Mesendoderm (in vitro differentiated cells): ENCODE results near the gene PDZD8.
A peak's percentile ranks its signal among the peaks of the same experiment; 100 is the strongest.

Source experiments
- DNase-seq: peaks from one replicate; pipeline ENCODE4 v3.0.0; 2013
- H2AK5ac ChIP-seq: 2 replicates; pipeline ENCODE4 v1.6.1; 2013; ENCODE audit warnings: low read length, inconsistent platforms
- H2BK120ac ChIP-seq: 2 replicates; pipeline ENCODE4 v1.6.1; 2013; ENCODE audit warnings: low read depth, mild to moderate bottlenecking, low read length, moderate library complexity, mixed read lengths
- H2BK15ac ChIP-seq: replicated peaks from 2 replicates; pipeline ENCODE4 v1.6.1; 2013; ENCODE audit warnings: low read depth, mild to moderate bottlenecking, moderate library complexity
- H2BK5ac ChIP-seq: 2 replicates; pipeline ENCODE4 v1.6.1; 2013; ENCODE audit warnings: low read length, inconsistent platforms
- H3K18ac ChIP-seq: 2 replicates; pipeline ENCODE4 v1.6.1; 2013; ENCODE audit warnings: mild to moderate bottlenecking, low read length, mixed read lengths
- H3K23ac ChIP-seq: one replicate; pipeline ENCODE4 v1.6.1; 2013; ENCODE audit warnings: low read length
- H3K27ac ChIP-seq: 2 replicates; pipeline ENCODE4 v1.5.1; 2013; ENCODE audit warnings: low read depth, mild to moderate bottlenecking, inconsistent platforms, low read length, moderate library complexity
- H3K27me3 ChIP-seq: 2 replicates; pipeline ENCODE4 v1.6.1; 2013; ENCODE audit warnings: low read length, control low read depth, mild to moderate bottlenecking, inconsistent platforms; ENCODE audit not compliant: insufficient read depth, poor library complexity
- H3K36me3 ChIP-seq: 2 replicates; pipeline ENCODE4 v1.6.1; 2013; ENCODE audit warnings: low read length, inconsistent platforms; ENCODE audit not compliant: control insufficient read depth, insufficient read depth
- H3K4ac ChIP-seq: one replicate; pipeline ENCODE4 v1.6.1; 2013; ENCODE audit warnings: low read depth, mild to moderate bottlenecking, low read length, moderate library complexity
- H3K4me1 ChIP-seq: 2 replicates; pipeline ENCODE4 v1.6.1; 2013; ENCODE audit warnings: low read depth, low read length, inconsistent platforms; ENCODE audit not compliant: control insufficient read depth
- H3K4me2 ChIP-seq: 2 replicates; pipeline ENCODE4 v1.6.1; 2013; ENCODE audit warnings: low read length
- H3K4me3 ChIP-seq: 2 replicates; pipeline ENCODE4 v1.5.1; 2013; ENCODE audit warnings: mild to moderate bottlenecking, low read length
- H3K56ac ChIP-seq: one replicate; pipeline ENCODE4 v1.6.1; 2013; ENCODE audit warnings: low read length
- H3K79me1 ChIP-seq: 2 replicates; pipeline ENCODE4 v1.6.1; 2013; ENCODE audit warnings: low read length, inconsistent platforms
- H3K79me2 ChIP-seq: 2 replicates; pipeline ENCODE4 v1.6.1; 2013; ENCODE audit warnings: mild to moderate bottlenecking, low read length; ENCODE audit not compliant: control insufficient read depth, insufficient read depth
- H3K9ac ChIP-seq: 2 replicates; pipeline ENCODE4 v1.6.1; 2013; ENCODE audit warnings: low read length, inconsistent platforms
- H4K5ac ChIP-seq: one replicate; pipeline ENCODE4 v1.6.1; 2013; ENCODE audit warnings: low read length
- H4K8ac ChIP-seq: one replicate; pipeline ENCODE4 v1.6.1; 2013; ENCODE audit warnings: low read depth, mild to moderate bottlenecking, control low read depth, low read length, moderate library complexity
- WGBS: extraction: QIAGEN DNeasy Blood & Tissue Kit; methylation state at CpG from one replicate; pipeline ENCODE4 v1.1.7; 2013; ENCODE audit warnings: low lambda C conversion rate, missing lambda C conversion rate; ENCODE audit not compliant: insufficient coverage; ENCODE audit errors: extremely low coverage; 5-methylcytosine and 5-hydroxymethylcytosine counted together

PDZD8 gene

DNA sequence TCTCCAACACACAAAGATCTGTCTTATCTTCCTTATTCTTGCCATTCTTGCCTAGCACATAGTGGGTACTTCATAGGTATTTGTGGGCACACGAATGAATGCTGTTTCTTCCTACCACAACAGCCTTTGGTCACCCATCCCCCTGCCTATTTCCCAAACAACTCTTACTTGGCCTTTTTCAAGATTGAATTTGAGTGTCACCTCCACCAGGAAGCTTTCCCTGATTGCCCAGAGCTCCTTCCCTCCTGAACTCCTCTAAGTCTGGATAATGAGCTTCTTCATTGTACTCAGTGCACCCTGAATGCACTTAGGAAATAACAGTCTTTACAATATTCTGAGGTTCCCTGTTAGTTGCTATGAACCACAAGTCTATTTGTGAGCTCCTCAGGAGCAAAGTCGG lies 11.6 kb upstream of the PDZD8 start:
- Histone ChIP-seq H3K4me3 (no peak overlapping the region), H3K27me3 (no peaks in the 10 kb centered on the region), H3K36me3 (no peaks in the 10 kb centered on the region), H4K8ac (no peak overlapping the region), H2BK5ac (no peak overlapping the region), H3K79me1 (no peaks in the 10 kb centered on the region), H4K5ac (no peak overlapping the region), H3K18ac (no peak overlapping the region), H3K4ac (no peak overlapping the region), H2AK5ac (no peak overlapping the region), H3K23ac (no peak overlapping the region), H3K79me2 (no peaks in the 10 kb centered on the region), H3K56ac (no peak overlapping the region), H3K9ac (no peak overlapping the region), H3K4me1 (no peaks in the 10 kb centered on the region), H3K27ac (no peak overlapping the region), H3K4me2 (no peak overlapping the region), H2BK120ac (no peak overlapping the region), H2BK15ac (no peak overlapping the region)
- DNase-seq: no peak
- no CpG with 5 or more reads among the region's 2 CpGs for WGBS

DNA sequence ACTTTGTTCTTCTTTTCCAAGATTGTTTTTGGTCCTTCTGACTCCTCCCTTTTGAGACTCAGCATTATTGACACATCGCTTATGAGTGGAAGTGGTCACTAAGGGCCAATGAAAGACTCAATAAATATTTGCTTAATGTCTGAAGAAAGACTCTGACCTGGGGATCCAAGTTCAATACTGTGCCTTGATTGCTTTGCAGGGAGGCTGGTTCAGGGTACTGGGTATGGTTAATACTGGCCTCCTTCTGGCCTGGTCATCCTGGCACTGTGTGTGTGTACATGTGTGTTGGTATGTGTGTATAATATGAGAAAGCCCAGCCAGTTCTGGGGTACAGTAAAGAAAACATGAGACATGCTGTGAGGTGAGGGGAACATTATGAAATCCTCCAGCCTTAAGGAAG lies 7.6 kb upstream of the PDZD8 start:
- DNase-seq: no peak
- H3K4me3 ChIP-seq: no peak overlapping the region
- no CpG with 5 or more reads among the region's 1 CpG for WGBS

DNA sequence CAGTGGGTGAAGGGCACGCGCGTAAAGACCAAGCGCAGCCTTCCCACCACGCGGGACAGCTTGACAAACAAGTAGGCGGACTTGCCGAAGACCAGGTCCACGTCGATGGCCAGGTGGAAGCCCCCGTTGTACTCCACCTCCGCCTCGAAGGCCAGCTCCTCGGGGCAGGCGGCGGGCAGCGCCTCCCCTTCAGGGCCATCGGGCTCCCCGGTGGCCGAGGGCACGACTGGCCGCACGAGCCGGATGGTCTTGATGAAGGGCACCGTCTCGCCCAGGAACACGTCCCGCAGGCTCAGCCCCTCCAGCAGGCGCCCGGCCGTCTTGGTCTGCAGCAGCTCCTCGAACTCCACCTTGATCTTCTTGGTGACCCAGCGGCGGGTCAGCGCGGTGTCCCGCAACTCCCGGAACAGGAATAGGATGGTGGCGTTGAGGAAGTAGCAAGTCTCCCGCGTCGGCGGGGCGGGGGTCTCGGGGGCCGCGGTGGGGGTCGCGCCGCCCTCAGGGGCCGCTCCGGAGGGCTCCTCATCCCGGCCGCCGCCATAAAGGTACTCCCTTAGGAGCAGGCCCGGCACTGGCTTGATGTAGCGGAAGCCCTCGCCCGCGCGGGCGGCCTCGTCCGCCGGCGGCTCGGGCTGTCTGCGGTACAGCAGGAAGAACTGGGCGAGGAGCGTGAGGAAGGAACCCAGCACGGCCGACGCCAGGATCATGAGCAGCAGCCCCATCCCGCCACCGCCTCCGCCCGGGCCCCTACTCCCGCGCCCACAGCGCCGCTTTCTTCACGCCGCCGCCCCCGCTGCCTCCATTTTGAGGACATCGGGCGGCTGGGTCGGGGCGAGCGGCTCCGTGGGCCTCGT lies 507 bp downstream of the PDZD8 start:
- H4K5ac ChIP-seq: no peak overlapping the region
- H3K36me3 ChIP-seq: no peaks in the 10 kb centered on the region
- no peak overlapping the region for H2BK15ac ChIP-seq
- H3K4me2 ChIP-seq: peak overlapping the region; percentile 92
- H3K27me3 ChIP-seq: peaks cover 2% of the 10 kb centered on the region
- peaks cover 30% of the 10 kb centered on the region for H3K79me2 ChIP-seq
- H3K27ac ChIP-seq: peak overlapping the region; percentile 55
- DNase-seq: peak; percentile 59
- no peak overlapping the region for H4K8ac ChIP-seq
- peak overlapping the region; percentile 89 for H3K4me3 ChIP-seq
- no peak overlapping the region for H3K4ac ChIP-seq
- H3K4me1 ChIP-seq: no peaks in the 10 kb centered on the region
- peak overlapping the region; percentile 96 for H3K56ac ChIP-seq
- no CpG with 5 or more reads among the region's 92 CpGs for WGBS
- H3K23ac ChIP-seq: peak overlapping the region; percentile 94
- no peak overlapping the region for H2AK5ac ChIP-seq
- H2BK5ac ChIP-seq: no peak overlapping the region
- peak overlapping the region; percentile 89 for H3K18ac ChIP-seq
- H3K79me1 ChIP-seq: peaks cover 11% of the 10 kb centered on the region
- H2BK120ac ChIP-seq: no peak overlapping the region
- peak overlapping the region; percentile 93 for H3K9ac ChIP-seq

More for the DNA sequence above, 7.6 kb upstream of the PDZD8 start:
- Histone ChIP-seq H3K27ac (no peak overlapping the region), H3K9ac (no peak overlapping the region), H2BK120ac (no peak overlapping the region), H3K23ac (no peak overlapping the region), H3K79me2 (no peaks in the 10 kb centered on the region), H3K36me3 (no peaks in the 10 kb centered on the region), H2AK5ac (no peak overlapping the region), H4K8ac (no peak overlapping the region), H3K27me3 (no peaks in the 10 kb centered on the region), H3K4me1 (no peaks in the 10 kb centered on the region), H3K4me2 (no peak overlapping the region), H3K4ac (no peak overlapping the region), H2BK15ac (no peak overlapping the region), H4K5ac (no peak overlapping the region), H3K56ac (no peak overlapping the region), H3K18ac (no peak overlapping the region), H3K79me1 (no peaks in the 10 kb centered on the region), H2BK5ac (no peak overlapping the region)

GRCh38 chr10:117373823-117374505 lies 1.3 kb downstream of the PDZD8 start:
- peak overlapping the region; percentile 93 for H3K9ac ChIP-seq
- peak overlapping the region; percentile 89 for H3K4me3 ChIP-seq
- H3K36me3 ChIP-seq: no peaks in the 10 kb centered on the region
- H2BK5ac ChIP-seq: no peak overlapping the region
- no peak overlapping the region for H3K18ac ChIP-seq
- no peaks in the 10 kb centered on the region for H3K4me1 ChIP-seq
- H2BK15ac ChIP-seq: no peak overlapping the region
- peaks cover 13% of the 10 kb centered on the region for H3K79me1 ChIP-seq
- H2BK120ac ChIP-seq: no peak overlapping the region
- peak overlapping the region; percentile 92 for H3K4me2 ChIP-seq
- H3K56ac ChIP-seq: peak overlapping the region; percentile 96
- no peak overlapping the region for H4K5ac ChIP-seq
- no peak overlapping the region for H2AK5ac ChIP-seq
- peaks cover 2% of the 10 kb centered on the region for H3K27me3 ChIP-seq
- WGBS: no CpG with 5 or more reads among the region's 31 CpGs
- no peak overlapping the region for H4K8ac ChIP-seq
- H3K27ac ChIP-seq: no peak overlapping the region
- H3K4ac ChIP-seq: no peak overlapping the region
- peaks cover 35% of the 10 kb centered on the region for H3K79me2 ChIP-seq
- peak overlapping the region; percentile 94 for H3K23ac ChIP-seq
- DNase-seq: peak; percentile 42

GRCh38 chr10:117370205-117370604 lies 5.0 kb downstream of the PDZD8 start:
- H2BK120ac ChIP-seq: no peak overlapping the region
- H3K4me2 ChIP-seq: no peak overlapping the region
- H2BK15ac ChIP-seq: no peak overlapping the region
- H3K23ac ChIP-seq: no peak overlapping the region
- H3K18ac ChIP-seq: no peak overlapping the region
- H3K36me3 ChIP-seq: no peaks in the 10 kb centered on the region
- no CpG with 5 or more reads among the region's 5 CpGs for WGBS
- no peak overlapping the region for H4K8ac ChIP-seq
- no peak overlapping the region for H3K27ac ChIP-seq
- peak overlapping the region; percentile 42 for H3K56ac ChIP-seq
- H3K79me2 ChIP-seq: peaks cover 51% of the 10 kb centered on the region
- H3K79me1 ChIP-seq: peaks cover 18% of the 10 kb centered on the region
- no peaks in the 10 kb centered on the region for H3K27me3 ChIP-seq
- H2BK5ac ChIP-seq: no peak overlapping the region
- H3K4me1 ChIP-seq: no peaks in the 10 kb centered on the region
- no peak overlapping the region for H3K9ac ChIP-seq
- DNase-seq: no peak
- no peak overlapping the region for H3K4me3 ChIP-seq
- no peak overlapping the region for H4K5ac ChIP-seq
- no peak overlapping the region for H2AK5ac ChIP-seq
- H3K4ac ChIP-seq: no peak overlapping the region
